VCaP (cell line): Measurements from ENCODE around the gene LDAH.
A peak's percentile ranks its signal among the peaks of the same experiment; 100 is the strongest.

Experiments used
- H3K27ac ChIP-seq: fragments of 450-650 bp; 2 replicates; pipeline ENCODE4 v1.5.1; 2017
- TF ChIP-seq, protein P1 (sequence below): fragments of 450-650 bp; conservative IDR thresholded peaks from 2 replicates; pipeline ENCODE4 v1.5.1; 2017; ENCODE audit warnings: mild to moderate bottlenecking, moderate library complexity

LDAH gene

DNA sequence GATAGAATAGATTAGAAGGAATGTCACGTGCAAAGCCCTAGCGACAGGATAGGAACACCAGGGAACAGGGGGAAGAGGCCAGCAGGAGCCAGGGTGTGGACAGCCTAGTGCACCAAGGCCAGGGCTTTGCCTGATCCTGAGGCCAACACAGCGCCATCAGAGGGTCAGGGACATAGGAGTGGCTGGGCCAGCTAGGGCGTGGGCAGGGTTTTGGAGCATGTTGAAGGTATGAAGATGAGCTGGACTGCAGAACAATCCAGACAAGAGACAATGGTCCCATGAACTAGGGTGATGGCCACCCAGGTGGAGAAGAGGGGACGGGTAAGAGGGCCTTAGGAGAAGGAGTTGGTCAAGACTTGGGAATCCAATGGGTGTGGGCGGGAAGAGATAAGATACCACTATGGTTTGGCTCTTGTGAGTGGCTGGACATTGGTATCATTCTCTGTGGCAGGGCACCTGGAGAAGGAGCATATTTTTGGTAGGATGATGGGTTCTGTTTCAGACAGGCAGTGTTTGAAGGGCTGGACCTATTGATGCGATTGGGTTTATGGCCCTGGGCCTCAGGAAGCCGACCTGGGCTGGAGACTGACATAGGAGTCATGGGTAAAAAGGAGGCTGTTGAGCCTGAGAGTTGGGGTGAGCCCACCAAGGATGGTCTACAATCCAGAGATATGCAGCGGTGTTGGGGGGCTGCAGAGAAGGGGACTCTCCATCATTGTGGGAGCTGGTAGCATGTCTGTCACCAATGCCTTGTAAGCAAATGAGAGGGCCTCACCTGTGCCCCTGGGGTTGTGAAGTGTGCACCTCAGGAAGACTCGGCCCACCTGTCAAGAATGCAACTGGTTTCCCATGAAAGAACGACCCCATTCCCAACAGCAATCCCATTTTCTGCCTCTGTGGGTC lies 170.0 kb downstream of the LDAH start:
- no peak overlapping the region for H3K27ac ChIP-seq
- TF ChIP-seq, protein P1, sequence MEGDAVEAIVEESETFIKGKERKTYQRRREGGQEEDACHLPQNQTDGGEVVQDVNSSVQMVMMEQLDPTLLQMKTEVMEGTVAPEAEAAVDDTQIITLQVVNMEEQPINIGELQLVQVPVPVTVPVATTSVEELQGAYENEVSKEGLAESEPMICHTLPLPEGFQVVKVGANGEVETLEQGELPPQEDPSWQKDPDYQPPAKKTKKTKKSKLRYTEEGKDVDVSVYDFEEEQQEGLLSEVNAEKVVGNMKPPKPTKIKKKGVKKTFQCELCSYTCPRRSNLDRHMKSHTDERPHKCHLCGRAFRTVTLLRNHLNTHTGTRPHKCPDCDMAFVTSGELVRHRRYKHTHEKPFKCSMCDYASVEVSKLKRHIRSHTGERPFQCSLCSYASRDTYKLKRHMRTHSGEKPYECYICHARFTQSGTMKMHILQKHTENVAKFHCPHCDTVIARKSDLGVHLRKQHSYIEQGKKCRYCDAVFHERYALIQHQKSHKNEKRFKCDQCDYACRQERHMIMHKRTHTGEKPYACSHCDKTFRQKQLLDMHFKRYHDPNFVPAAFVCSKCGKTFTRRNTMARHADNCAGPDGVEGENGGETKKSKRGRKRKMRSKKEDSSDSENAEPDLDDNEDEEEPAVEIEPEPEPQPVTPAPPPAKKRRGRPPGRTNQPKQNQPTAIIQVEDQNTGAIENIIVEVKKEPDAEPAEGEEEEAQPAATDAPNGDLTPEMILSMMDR: no peak

DNA sequence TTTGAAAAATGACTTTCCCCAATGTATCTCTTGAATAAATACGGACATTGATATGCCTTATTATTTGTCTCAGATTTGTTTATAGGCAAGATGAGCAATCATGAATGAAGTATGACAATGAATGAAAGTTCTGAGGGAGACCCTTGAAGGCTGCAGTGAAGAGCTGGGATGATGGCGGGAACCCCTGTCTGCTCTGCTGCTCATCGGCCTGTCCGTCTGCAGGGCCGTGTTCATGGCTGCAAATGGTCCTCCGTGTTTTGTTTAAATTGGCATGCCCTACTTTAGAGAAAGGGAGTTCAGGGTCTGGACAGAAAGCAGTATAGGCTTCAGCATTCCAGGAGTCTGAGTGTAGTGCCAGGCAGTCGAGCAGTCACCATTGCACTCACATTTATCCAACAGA lies 170.8 kb downstream of the LDAH start:
- peak overlapping the region; percentile 87 for H3K27ac ChIP-seq
- TF ChIP-seq, protein P1: no peak

DNA sequence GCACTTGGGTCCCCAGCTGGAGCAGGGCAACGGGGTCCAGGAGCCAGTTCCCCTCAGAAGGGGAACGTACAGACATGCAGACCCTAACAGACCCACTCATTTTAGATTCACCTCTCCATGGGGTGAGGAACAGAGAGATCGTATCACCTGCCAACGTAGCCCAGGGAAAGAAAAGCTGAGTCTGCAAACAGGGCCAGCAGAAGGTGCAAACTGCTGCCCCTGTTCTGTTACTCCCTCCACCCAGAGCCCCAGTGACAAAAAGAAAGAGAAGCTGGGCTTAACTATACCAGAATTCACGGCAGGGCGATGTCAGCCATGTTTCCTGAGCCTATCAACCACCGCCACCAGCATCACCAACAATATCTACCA lies 171.2 kb downstream of the LDAH start:
- peak overlapping the region; percentile 87 for H3K27ac ChIP-seq
- TF ChIP-seq, protein P1: no peak

DNA sequence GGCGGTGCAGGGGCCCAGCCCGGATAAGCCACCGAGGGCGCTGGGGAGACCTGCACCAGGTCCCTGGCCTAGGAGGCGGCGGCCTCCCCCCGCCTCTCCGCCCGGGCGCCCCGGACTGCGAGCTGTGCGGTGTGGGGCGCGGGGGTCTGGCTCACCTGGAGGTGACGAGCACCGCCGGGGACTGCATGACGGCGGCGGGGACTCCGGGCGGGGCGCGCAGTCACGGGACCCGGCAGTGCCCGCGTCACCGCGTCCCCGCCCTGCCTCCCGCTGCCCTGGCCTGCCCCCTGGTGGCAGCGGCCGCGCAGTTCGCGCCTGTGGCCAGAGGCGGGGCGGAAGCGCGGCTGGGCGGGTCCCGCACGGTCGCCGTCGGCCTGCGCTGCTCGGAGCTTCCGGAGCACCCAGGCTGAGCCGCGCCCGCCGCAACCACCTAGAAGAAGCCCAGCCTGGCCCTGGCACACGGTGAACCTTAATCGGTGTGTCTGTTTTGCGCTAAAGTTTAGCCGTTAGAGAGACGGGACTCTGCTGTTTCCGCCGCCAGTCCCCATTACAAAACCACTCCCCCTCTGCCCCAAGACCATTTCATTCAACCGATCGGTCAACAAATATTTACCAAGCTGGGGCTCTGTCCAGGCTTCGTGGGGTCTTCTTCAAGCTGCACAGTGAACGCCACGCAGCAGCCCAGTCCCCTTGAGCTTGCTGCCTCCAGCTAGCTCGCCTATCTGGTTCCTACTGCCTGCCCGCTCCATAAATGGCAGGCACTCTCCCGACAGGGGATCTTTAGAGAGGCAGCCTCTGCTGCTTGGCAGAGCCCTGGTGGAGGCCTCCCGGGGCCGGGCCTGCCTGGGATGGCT lies 171.8 kb downstream of the LDAH start, which contains the start of gene HS1BP3:
Gene HS1BP3 (minus strand): TSS at position 222 of the 854 bp plus-strand sequence. CDS start 35 bp downstream, at position 187.
- TF ChIP-seq, protein P1: peak; percentile 97
- peak within 1 kb of the TSS; percentile 87 for H3K27ac ChIP-seq

DNA sequence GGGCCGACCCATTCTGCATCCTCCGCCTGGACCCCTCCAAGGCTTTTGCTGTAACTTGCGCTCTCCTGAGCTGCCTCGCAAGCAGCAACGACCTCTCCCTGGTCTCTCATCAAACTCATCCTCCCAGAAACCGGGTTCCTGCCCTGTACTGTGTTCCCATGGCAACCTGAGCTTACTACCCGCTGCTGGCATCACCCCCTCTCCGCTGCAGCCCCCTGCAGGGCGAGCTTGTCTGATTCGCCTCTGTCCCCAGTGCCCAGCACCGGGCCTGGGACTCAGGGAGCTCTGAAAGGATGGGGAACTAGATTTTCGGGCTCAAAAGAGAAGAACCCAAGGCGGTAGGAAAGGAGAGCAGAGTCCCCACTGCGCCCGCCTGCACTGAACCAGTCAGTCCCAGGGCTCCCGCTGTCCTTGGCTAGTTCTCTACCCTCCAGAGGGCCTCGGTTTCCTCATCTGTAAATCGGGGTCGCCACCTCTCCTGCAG lies 172.5 kb downstream of the LDAH start:
- H3K27ac ChIP-seq: peak overlapping the region; percentile 87
- TF ChIP-seq, protein P1: no peak

DNA sequence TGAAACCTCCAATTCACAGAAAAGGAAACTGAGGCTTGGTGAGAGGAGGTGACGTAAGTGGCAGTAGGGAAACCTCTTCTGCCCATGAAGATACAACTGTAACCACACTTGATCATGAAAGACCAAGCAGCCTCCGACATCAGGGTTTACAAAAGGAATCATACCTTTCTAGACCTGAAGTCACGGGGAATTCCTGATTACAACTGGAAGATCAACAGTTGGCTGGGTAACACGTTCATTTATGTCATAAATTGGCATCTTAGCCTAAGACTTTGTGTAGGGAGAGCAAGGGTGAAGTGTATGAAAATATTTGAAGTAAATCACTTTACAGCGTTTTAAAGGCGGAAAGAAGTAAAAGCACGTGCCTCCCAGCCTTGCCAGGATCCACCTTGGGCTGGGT lies 172.9 kb downstream of the LDAH start:
- TF ChIP-seq, protein P1: no peak
- peak overlapping the region; percentile 87 for H3K27ac ChIP-seq

DNA sequence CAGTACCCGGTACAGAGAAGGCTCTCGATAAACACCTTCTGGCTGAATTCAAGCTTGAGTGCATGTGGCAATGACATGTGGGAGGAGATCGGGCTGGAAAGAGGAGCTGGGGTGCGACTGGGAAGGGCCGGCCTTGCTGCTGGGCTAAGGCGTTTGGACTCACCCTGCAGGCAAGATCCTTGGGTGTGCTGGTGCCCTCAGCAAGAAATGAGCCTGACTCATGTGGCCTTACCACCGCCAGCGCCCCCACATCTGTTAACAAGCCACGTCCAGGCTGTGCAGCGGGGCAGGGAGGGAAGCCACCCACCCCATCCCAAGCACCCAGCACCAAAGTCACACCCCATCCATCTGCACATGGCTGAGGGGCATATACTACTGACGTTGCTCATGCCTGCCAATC lies 173.3 kb downstream of the LDAH start:
- TF ChIP-seq, protein P1: no peak
- H3K27ac ChIP-seq: peak overlapping the region; percentile 87; the same call in 1 of the 2 replicates
